ENCODE measurements around the gene MTARC2. TPM values are rescaled to one million over a fixed set of nuclear protein-coding genes. Genes with fewer than 3 reads are reported as not detected.

The MTARC2 gene
- total RNA-seq (2022; extraction: Qiagen RNA extraction) = 9.7 to 13.4 TPM (median 12.8 TPM) in 5 replicates

GRCh38 chr1:220748089-220748934 is at the start of gene MTARC2:
MTARC2 (plus strand) TSS chr1:220748322; CDS start chr1:220748532, 210 bp downstream.

GRCh38 chr1:220786337-220787068 is 38.4 kb downstream of the MTARC2 start, which contains the start of gene MTARC1:
MTARC1 (plus strand) TSS chr1:220786913; CDS start chr1:220786945, 32 bp downstream.

Other genes starting within 250 kb of the MTARC2 start
- 0.06 to 0.47 TPM (median 0.09 TPM) in 5 replicates for gene MARK1, start 220.2 kb upstream of the MTARC2 start, total RNA-seq (2022; extraction: Qiagen RNA extraction)
- gene C1orf115, start 58.0 kb upstream of the MTARC2 start, total RNA-seq (2022; extraction: Qiagen RNA extraction) = 4.7 to 6.8 TPM (median 5.9 TPM) in 5 replicates
- gene MTARC1, start 38.6 kb downstream of the MTARC2 start, total RNA-seq (2022; extraction: Qiagen RNA extraction) = 8.0 to 9.4 TPM (median 9.0 TPM) in 5 replicates
- 3.2 to 4.2 TPM (median 3.6 TPM) in 5 replicates for gene HLX, start 131.1 kb downstream of the MTARC2 start, total RNA-seq (2022; extraction: Qiagen RNA extraction)

All from A549 treated with Mapracorat at 1 μM for 4 hours (cell line).